Adrenal gland (tissue), 5 donors: ENCODE data around the gene POC1A.

Source experiments
- POLR2A ChIP-seq, 2 donors: fragments of 450-650 bp; IDR thresholded peaks; one replicate each; pipeline ENCODE4 v1.6.1; 2017; ENCODE audit warnings: antibody characterized with exemption in 2 of 2, mild to moderate bottlenecking in 2 of 2, moderate library complexity in 1 of 2
- TF ChIP-seq, protein P1 (sequence below), 6 experiments: fragments of 450-650 bp in 4 of 6; fragments of 200-600 bp in 2 of 6; sonication (generic) in 1 of 6; IDR thresholded peaks; 1 replicate in 5 of 6; 2 replicates in 1 of 6; pipeline versions ENCODE4 v1.5.1 to v1.8.0; 2016 to 2021; ENCODE audit warnings: antibody characterized with exemption in 6 of 6, mild to moderate bottlenecking in 2 of 6, moderate library complexity in 1 of 6
- donor health status: DM: no; HTN: no; CAD: no.

DNA sequence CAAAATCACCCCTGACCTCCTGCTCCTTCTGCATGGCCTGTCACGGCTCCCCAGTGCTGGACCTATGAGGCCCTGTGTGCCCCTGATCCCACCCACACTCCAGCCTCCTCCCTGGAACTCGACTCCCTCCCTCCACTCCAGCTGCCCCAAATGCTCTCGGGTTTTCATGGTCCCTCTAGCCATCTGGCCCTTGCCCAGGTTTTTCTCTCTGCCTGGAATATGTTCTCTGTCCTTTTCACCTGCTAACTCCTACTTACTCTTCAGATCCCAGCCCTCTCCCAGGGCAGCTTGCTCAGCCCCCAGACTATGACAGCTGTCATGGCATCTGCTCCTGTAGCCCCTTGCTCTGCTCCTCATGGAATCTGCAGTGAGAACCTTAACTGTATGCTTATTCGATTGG is 128.2 kb downstream of the POC1A start:
- TF ChIP-seq, protein P1, sequence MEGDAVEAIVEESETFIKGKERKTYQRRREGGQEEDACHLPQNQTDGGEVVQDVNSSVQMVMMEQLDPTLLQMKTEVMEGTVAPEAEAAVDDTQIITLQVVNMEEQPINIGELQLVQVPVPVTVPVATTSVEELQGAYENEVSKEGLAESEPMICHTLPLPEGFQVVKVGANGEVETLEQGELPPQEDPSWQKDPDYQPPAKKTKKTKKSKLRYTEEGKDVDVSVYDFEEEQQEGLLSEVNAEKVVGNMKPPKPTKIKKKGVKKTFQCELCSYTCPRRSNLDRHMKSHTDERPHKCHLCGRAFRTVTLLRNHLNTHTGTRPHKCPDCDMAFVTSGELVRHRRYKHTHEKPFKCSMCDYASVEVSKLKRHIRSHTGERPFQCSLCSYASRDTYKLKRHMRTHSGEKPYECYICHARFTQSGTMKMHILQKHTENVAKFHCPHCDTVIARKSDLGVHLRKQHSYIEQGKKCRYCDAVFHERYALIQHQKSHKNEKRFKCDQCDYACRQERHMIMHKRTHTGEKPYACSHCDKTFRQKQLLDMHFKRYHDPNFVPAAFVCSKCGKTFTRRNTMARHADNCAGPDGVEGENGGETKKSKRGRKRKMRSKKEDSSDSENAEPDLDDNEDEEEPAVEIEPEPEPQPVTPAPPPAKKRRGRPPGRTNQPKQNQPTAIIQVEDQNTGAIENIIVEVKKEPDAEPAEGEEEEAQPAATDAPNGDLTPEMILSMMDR (IDR thresholded peaks at IDR 0.05): no peak
- no peak for TF ChIP-seq POLR2A (IDR thresholded peaks at IDR 0.05)
